GM10266 (cell line): ENCODE measurements around the gene IFNG.
"Not testable (repeated sequence)": the region's sequence is repeated elsewhere in the genome, so short reads cannot be mapped to it uniquely, and the experiment has no call there.

Experiments
- DNase-seq: peaks from one replicate; pipeline ENCODE4 v3.0.0; 2012; ENCODE audit errors: extremely low spot score
- TF ChIP-seq, protein P1 (sequence below): IDR thresholded peaks from 2 replicates; pipeline ENCODE4 v1.5.1; 2012; ENCODE audit warnings: mild to moderate bottlenecking, low read depth; ENCODE audit not compliant: control insufficient read depth, insufficient read depth; ENCODE audit errors: missing control alignments

The IFNG gene

DNA sequence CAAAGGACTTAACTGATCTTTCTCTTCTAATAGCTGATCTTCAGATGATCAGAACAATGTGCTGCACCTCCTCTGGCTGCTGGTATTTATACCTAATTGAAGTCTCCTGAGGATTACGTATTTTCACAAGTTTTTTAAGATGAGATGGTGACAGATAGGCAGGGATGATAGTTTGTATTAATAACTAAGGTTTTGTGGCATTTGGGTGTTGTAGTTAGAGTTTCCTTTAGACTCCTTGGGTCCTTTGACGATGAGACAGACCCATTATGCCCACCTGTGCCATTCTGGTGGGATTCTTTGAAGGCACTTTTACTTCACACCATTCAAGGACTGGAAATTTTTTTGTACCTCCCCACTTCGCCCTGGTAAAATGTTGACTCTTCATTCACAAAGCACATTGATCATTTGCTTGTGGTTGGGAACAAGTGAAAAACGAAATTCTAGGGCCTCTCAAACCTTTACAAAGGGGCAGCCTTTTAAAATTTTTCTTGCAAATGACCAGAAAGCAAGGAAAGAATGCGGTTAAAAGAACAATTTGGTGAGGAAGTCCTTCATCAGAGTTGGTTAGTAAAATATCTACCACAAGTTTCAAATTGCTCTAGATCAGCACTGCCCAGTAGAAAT, at the start of gene IFNG:
Gene IFNG (minus strand): TSS at position 60 of the 624 bp plus-strand sequence. CDS start 125 bp downstream, outside the sequence.
- TF ChIP-seq, protein P1, sequence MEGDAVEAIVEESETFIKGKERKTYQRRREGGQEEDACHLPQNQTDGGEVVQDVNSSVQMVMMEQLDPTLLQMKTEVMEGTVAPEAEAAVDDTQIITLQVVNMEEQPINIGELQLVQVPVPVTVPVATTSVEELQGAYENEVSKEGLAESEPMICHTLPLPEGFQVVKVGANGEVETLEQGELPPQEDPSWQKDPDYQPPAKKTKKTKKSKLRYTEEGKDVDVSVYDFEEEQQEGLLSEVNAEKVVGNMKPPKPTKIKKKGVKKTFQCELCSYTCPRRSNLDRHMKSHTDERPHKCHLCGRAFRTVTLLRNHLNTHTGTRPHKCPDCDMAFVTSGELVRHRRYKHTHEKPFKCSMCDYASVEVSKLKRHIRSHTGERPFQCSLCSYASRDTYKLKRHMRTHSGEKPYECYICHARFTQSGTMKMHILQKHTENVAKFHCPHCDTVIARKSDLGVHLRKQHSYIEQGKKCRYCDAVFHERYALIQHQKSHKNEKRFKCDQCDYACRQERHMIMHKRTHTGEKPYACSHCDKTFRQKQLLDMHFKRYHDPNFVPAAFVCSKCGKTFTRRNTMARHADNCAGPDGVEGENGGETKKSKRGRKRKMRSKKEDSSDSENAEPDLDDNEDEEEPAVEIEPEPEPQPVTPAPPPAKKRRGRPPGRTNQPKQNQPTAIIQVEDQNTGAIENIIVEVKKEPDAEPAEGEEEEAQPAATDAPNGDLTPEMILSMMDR, result no peak
- no peak for DNase-seq

DNA sequence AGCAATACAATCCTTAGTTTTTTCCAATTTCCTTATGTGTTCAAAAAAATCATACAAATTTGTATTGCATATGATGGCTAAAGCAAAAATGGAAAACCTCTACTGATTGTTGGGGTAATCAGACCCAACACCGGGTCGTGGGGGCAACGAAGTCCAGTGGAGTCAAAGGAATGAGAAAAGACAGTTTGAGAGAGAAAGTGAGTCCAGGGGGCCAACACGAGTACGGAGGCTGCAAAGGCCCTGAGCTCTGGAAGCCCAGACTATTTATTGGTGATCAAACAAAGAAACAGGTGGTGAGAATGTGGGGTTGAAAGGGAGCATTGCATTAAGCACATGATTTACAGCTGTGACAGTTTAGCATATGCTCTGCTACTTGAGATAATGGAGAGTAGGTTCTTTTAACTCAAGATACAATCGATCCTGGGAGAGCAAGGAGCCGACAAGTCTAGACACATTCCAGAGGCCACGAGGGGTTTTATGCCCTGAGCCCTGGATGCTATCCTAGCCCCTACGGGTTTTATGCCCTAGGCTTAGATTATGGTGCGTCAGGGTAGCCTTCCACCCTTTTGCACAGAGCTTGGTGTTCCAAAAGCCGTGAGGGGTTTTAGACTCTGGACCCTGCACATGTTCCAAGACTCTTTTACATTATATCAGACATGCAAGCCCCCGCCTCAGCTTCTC, 49.6 kb upstream of the IFNG start:
- DNase-seq, result not testable (repeated sequence)

DNA sequence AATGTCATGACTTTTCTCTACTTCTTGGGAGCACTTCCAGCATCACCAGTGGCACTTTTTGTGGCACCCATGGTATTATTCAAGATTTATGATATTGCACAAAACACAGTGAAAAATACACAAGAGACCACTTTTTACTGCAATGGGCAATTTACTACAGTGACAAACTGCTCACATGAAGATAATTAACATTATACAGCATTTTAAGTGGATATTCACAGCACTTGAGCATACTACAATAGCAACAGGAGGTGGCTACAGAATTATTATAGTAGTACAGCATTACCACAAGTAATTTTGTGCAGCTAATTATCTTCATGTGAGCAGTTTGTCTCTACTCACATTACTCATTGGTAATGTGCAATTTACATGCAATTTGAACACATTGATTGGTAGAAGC, 47.7 kb upstream of the IFNG start:
- no peak for DNase-seq
- TF ChIP-seq, protein P1, result no peak

DNA sequence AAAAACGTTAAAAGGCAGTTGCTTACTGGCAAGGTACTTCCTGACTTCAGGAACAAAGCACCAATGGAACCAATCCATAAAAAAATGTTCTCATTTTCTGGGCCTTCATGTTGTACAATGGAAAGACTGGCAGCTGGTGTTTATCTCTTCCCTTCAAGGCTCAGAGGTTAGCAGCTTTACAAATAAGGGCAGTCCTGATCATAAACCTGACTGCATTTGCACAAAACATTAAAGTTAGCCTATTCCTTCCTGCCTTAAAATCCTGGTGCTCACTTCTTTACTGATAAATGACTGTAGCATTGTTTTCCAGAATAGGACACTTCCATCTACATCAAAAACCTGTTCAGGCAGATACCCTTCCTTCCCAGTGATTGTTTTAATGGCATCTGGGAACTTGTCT, 46.9 kb upstream of the IFNG start:
- no peak for DNase-seq
- TF ChIP-seq, protein P1, result no peak

DNA sequence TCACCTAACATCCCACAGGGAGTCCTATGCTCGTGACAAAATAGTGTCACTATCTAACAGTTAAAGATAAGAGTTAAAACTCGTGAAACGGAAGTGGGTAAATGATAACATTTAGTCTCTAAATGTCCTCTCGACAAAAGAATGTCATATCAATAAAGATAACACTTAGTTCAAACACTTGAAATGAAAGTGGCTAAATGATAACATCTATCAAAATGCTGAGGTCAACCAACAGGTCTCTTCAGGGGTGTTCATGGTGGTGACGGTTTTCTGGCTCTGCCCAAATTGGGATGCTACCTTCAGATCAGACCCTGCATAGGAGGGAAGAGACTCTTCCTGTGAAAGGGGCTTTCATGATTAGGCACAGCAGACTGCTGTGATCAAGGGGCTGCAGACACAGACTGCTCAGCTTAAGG, 43.9 kb upstream of the IFNG start:
- no peak for DNase-seq
- TF ChIP-seq, protein P1, result no peak

DNA sequence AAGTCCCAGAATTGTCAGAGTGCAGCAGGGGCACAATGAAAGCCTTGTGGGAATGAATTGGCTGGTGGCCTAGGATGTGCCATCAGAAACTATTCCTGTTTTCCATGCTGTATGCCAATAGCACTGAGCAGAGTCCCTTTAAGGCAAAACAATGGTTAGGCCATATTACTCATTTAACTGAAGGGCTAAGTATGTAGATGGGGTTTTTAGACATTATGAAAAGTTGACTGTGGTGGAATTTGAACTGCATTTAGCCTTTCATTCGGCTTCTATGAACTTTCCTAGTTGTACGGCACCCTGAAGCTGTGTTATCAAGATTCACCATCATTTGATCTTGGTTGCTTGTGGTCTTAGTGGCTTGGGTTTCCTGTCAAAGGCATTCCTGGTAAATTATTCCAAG, 41.3 kb upstream of the IFNG start:
- TF ChIP-seq, protein P1, result no peak
- DNase-seq, result no peak

DNA sequence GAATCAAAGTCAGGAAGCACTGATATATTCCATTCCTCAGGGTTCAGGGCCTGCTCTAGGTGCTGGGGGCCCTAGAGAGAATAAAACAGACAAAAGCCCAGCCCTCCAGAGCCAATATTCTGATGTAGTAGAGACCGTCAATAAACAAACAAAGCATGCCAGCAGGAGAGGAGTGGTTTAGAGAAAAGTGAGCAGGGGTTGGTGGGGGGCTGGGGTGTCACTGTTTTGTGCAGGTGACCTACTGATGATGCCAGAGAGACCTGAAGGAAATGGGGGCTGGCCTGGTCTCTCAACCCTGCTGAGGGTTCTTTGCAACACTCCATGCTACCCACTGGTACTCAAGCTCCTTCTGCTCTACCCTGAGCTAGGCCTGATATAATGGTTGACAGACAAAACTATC, 39.6 kb upstream of the IFNG start:
- no peak for DNase-seq
- TF ChIP-seq, protein P1, result no peak

DNA sequence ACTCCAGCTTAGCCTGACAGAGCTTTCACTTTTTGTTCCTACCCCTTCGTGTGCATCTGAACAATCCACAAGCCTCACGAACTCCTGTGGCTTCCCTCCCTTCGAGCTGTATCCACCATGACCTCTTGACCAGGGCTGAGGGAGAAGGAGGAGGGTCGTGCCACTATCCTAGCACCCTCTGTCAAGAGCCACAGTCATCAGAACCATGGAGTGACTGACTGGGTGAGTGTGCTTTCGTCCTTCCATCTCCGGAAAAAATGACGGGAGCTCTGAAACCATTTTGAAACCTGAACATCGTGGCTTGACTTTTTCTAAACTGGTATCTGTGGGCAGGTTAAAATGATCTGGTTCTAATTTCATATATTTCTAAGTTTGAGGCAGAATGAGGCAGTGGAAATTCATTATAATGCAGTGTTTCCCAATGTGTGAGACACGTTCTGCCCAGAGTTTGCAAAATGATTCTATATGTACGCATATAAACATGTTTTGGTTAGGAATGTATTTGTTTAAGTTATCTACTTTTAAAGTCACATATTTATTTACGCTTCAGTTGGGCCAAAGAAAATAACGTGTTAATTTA, 39.1 kb upstream of the IFNG start:
- DNase-seq, result no peak
- TF ChIP-seq, protein P1, result no peak
